Measurements from ENCODE around the gene TMPO. TPM values are rescaled to one million over a fixed set of nuclear protein-coding genes. Genes with fewer than 3 reads are reported as not detected.
A peak's percentile ranks its signal among the peaks of the same experiment; 100 is the strongest.
"Not testable (repeated sequence)": the region's sequence is repeated elsewhere in the genome, so short reads cannot be mapped to it uniquely, and the experiment has no call there.

Gene TMPO
- total RNA-seq, 1 experiment from 2014 or later: 272 TPM

DNA sequence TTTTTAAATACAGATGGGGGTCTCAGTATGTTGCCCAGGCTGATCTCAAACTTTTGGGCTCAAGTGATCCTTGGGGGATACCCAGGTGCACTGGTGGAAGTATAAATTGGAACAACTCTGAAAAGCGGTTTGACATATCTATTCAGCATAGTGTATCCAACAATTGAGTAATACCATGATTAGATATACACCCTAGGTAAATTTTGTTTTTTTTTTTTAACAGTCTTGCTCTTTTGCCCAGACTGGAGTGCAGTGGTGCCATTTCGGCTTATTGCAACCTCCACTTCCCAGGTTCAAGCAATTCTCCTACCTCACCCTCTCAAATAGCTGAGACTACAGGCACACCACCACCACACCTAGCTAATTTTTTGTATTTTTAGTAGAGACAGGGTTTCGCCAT lies 46.5 kb downstream of the TMPO start:
- no peak for DNase-seq (ENCODE audit: low spot score)
- in situ Hi-C loops (cut with HindIII; ENCODE audit: low sequenced_read_pairs): no loop called here

DNA sequence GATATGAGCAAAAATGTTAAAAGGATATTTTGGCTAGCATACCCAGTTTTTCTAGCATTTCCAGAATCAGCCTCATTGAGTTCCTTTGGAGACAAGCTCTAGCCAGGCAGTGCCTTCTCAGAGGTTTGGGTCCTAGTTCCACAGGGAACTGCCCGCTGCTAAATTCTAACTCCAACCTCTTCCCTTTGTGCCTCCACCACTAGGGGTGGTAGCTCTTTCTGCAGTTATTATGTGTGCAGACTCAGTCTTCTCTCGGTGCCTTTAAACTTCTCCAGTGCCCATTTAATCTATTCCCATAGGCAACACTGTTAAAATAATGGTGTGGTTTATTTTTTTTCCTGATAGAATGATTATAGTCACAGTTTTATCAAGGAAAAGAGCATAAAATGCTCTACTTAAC lies 56.6 kb downstream of the TMPO start:
- in situ Hi-C loops (cut with HindIII; ENCODE audit: low sequenced_read_pairs): no loop called here
- DNase-seq (ENCODE audit: low spot score): no peak

DNA sequence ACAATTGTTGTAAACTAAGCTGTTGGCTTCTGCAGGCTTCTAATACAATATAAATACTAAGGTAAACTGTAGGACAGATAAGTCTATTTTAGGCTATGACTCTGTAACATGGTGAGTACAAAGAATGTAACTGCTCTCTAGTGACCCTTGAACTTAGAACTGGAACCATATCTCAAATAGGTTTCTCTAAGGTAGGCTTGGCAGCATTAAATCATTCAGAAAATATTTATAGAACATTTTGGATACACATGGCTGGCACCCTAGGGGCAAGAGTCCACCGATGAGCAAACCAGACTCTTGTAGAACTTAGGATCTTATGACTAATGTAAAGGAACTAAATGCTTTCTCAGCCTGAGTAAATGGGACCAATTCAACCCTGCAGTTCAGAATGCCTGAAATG lies 58.7 kb downstream of the TMPO start:
- in situ Hi-C loops (cut with HindIII; ENCODE audit: low sequenced_read_pairs): no loop called here

GRCh38 chr12:98575013-98575412 lies 59.6 kb downstream of the TMPO start:
- in situ Hi-C loops (cut with HindIII; ENCODE audit: low sequenced_read_pairs): no loop called here
- DNase-seq (ENCODE audit: low spot score): no peak

More for the DNA sequence above, 58.7 kb downstream of the TMPO start:
- no peak for DNase-seq (ENCODE audit: low spot score)

DNA sequence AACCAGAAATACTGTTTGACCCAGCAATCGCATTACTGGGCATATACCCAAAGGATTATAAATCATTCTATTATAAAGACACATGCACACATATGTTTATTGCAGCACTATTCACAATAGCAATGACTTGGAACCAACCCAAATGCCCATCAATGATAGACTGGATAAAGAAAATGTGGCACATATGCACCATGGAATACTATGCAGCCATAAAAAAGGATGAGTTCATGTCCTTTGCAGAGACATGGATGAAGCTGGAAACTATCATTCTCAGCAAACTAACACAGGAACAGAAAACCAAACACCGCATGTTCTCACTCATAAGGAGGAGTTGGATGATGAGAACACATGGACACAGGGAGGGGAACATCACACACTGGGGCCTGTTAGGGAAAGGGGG lies 61.4 kb downstream of the TMPO start:
- DNase-seq (ENCODE audit: low spot score); in situ Hi-C loops (cut with HindIII; ENCODE audit: low sequenced_read_pairs): not testable (repeated sequence)

DNA sequence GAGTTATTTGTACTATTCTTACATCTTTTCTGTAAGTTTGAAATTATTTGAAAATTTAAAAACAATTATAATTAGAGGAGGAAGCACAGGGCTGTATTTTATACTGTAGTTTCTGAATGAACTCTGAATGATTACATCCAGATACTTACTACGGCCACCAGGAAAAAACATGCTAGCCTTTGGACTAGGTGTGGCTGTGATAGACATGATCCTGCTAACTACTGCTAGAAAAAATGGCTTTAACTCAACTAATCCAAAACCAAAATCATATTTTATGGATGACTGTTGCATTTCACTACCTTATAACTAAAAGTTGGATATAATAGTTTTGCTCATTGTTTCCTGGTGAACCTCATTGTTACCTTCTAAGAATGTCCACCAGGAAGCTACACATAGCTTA lies 63.0 kb downstream of the TMPO start:
- in situ Hi-C loops (cut with HindIII; ENCODE audit: low sequenced_read_pairs): no loop called here
- DNase-seq (ENCODE audit: low spot score): no peak

GRCh38 chr12:98578821-98579220 lies 63.4 kb downstream of the TMPO start:
- no peak for DNase-seq (ENCODE audit: low spot score)
- in situ Hi-C loops (cut with HindIII; ENCODE audit: low sequenced_read_pairs): no loop called here

DNA sequence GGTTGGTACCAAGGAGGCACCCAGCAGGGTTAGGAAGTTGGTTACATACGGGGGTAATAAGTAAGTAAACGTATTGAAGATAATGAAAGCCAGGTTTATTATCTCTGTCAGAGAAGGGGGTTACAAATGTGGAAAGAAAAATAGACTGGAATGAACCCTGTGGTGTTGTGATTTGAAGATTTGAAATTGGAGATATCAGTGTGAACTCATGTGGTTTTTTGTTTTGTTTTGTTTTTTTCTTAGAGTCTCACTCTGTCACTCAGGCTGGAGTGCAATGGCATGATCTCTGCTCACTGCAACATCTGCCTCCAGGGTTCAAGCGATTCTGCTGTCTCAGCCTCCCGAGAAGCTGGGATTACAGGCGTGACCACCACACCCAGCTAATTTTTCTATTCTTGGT lies 64.0 kb downstream of the TMPO start:
- no peak for DNase-seq (ENCODE audit: low spot score)
- in situ Hi-C loops (cut with HindIII; ENCODE audit: low sequenced_read_pairs): no loop called here

GRCh38 chr12:98579835-98580234 lies 64.4 kb downstream of the TMPO start:
- DNase-seq (ENCODE audit: low spot score): no peak
- in situ Hi-C loops (cut with HindIII; ENCODE audit: low sequenced_read_pairs): no loop called here

DNA sequence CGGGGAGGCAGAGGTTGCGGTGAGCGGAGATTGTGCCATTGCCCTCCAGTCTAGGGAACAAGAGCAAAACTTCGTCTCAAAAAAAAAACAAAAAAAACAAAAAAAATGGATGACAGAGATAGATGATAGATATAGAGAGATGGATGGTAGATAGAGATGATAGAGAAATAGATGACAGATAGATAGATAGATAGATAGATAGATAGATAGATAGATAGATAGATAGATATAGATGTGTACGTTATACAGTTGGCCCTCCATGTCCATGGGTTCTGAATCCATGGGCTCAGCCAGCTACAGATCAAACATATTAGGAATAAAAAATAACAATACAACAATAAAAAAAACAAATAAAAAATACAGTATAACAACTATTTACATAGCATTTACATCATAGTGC lies 65.3 kb downstream of the TMPO start:
- in situ Hi-C loops (cut with HindIII; ENCODE audit: low sequenced_read_pairs): no loop called here
- no peak for DNase-seq (ENCODE audit: low spot score)

- in situ Hi-C loops (cut with HindIII; ENCODE audit: low sequenced_read_pairs): no loop called here
- no peak for DNase-seq (ENCODE audit: low spot score)
These were observed 65.7 kb downstream of the TMPO start for GRCh38 chr12:98581101-98581500.

- in situ Hi-C loops (cut with HindIII; ENCODE audit: low sequenced_read_pairs): no loop called here
- DNase-seq (ENCODE audit: low spot score): no peak
These were observed 66.7 kb downstream of the TMPO start for GRCh38 chr12:98582093-98582492.

DNA sequence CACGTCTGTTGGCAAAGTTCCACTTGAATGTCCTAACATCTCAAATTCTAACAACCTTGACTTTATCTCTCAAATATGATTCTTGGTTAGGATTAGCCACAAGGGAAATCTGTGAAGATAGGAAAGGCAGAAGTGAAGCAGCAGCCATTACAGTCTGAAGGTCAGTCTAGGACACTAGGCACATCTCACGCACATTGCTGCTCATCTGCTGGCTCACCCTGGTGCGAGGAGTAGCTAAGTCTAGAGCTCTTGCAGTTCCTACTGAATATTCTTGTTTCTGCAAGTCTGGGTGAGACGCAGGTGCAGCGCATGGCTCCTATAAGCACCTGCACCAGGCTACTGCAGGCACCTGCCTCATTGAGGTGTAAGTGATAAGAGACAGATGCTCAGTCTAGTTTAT lies 71.7 kb downstream of the TMPO start:
- DNase-seq (ENCODE audit: low spot score): no peak
- in situ Hi-C loops (cut with HindIII; ENCODE audit: low sequenced_read_pairs): no loop called here

- DNase-seq (ENCODE audit: low spot score): no peak
- in situ Hi-C loops (cut with HindIII; ENCODE audit: low sequenced_read_pairs): no loop called here
These were observed 75.8 kb downstream of the TMPO start for GRCh38 chr12:98591209-98591608.

- no peak for DNase-seq (ENCODE audit: low spot score)
- in situ Hi-C loops (cut with HindIII; ENCODE audit: low sequenced_read_pairs): no loop called here
These were observed 77.5 kb downstream of the TMPO start for GRCh38 chr12:98592825-98593322.

DNA sequence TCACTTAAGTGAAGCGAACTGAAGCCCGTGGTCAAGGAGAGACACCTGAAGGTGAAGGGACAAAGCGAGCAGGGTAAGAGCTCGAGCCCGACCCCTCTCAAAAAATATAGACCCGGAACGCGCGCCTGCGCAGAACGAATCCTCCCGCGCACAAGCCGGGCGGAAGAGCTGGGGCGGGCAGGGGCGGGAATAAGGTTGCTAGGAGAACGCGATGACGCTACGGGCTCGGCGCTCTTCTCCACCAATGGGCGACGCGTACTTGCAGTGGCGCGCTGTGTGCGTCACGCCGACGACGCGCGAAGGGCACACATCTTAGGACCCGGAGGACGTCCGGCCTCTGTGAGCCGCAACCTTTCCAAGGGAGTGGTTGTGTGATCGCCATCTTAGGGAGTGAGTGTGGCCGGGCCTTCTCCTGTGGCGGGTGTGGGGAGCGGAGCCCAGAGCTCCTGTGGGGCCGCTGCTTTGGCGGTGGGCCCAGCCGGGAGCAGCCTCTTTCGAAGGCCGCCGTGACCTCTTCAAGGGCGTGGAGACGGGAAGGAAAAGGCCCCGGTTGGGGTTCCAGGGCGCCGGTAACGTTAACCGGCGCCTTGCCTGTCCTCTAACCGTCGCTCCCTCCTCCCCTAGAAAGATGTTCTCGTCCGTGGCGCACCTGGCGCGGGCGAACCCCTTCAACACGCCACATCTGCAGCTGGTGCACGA lies 78.1 kb downstream of the TMPO start, which contains the start of gene SLC25A3:
Gene SLC25A3 (plus strand): TSS at position 336 of the 699 bp plus-strand sequence. CDS start 293 bp downstream, at position 629.
- in situ Hi-C loops (cut with HindIII; ENCODE audit: low sequenced_read_pairs): no loop called here
- peak; percentile 99 for DNase-seq (ENCODE audit: low spot score)

DNA sequence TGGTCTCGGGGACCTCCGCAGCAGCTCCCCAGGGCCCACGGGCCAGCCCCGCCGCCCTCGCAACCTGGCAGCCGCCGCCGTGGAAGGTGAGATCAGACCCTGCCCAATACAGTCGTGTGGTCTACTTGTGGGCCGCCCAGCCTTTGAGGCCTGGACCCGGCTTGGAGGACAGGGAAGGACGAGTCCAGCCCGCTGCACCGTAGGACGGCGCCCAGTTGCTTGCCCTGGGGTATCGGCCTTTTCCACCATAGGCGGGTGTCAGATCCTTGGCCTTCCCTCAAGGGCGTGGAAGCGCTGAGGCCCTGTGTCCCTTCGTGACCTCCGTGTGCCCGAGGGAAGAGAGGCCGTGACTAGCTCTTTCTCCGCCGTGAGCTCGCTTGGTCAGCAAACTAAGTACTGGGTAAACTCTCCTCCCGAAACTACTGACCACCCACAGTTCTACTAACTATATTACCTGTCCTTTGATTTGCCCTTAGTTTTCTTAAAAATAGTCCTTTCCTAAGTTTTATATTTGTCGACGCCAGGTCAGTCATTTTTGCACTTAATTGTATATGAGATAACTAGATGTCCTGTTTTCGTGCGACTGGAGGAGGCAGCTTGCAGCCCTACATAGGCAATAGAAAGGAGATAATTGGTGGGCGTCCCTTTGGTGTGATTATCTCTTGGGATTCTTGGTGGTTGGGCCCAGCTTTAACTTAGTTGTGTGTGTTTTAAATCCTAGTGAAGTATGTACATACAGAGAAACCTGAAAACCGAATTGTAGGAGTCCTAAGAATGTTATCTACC lies 78.9 kb downstream of the TMPO start:
- DNase-seq (ENCODE audit: low spot score): peak; percentile 7
- in situ Hi-C loops (cut with HindIII; ENCODE audit: low sequenced_read_pairs): no loop called here

DNA sequence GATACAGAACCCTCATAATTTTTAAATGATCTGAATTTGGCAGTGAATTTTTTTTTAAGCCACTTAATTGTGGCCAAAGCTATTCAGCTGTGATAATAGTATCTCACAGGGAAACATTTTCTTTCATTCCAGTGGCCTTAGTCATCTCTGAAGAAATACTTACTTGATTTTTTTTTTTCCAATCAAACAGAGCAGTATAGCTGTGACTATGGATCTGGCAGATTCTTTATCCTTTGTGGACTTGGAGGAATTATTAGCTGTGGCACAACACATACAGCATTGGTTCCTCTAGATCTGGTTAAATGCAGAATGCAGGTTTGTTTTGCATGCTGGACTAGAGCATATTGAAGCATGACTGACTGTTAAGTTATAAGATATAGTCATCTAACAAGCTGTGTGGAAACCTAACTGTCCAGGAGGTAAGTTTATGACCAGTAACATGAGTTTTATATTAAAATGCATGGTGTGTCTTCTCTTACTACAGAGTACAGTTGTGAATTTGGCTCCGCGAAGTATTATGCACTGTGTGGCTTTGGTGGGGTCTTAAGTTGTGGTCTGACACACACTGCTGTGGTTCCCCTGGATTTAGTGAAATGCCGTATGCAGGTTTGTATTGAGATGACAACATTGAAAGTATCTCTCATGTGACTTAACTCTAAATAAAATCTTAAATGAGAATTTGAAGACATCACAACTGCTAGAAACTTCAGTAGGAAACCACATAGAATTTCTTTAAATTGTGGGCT lies 80.0 kb downstream of the TMPO start:
- no peak for DNase-seq (ENCODE audit: low spot score)
- in situ Hi-C loops (cut with HindIII; ENCODE audit: low sequenced_read_pairs): no loop called here

GRCh38 chr12:98597313-98597712 lies 81.9 kb downstream of the TMPO start:
- in situ Hi-C loops (cut with HindIII; ENCODE audit: low sequenced_read_pairs); DNase-seq (ENCODE audit: low spot score): not testable (repeated sequence)

Measured in G401 (cell line).